Stimulated activated CD8-positive, alpha-beta memory T cell treated with anti-CD3 and anti-CD28 coated beads, Interleukin-7, amount 100 ng/mL, for 24 hours (primary cell): Measurements from ENCODE around the gene LAMB2.
A peak's percentile ranks its signal among the peaks of the same experiment; 100 is the strongest.

Experiments used
- DNase-seq: peaks from one replicate; pipeline ENCODE4 v3.0.0-alpha.2; 2020; ENCODE audit warnings: low read depth

The LAMB2 gene

DNA sequence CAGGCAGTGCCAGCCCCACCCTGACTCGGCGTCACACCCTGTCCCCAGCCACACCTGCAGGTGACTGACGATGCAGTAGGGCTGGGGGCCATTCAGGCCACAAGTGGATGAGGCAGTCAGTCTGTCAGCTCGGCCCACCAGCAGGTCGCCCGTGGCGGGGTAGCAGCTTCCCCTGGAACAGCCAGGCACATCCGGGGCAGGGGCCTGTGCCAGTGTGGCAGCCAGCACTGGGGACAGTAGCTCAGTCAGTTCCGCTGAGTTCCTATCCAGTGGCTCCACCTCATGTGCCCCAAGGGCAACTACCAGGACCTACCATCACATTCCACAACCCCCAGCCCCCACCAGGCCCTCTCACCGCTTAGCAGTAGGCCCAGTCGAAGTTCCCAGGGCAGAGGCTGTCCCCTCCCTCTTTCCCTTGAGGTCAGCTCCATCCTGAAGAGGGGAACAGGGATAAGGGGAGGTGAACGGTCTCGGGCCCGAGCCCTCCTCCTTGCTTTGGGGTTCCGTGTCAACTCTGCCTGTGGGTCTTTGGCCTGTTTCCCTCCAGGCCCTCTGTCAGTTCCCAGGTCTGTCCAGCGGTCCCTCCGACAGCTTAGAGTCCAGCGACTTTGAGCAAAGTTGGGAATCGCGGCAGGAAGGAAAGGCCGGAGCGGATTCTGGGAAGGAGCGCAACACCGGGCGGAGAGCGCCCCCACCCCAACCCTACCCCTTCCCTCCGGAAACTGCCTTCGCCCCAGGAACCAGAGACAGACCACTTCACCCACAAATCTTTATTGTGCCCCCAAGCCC, at the start of gene LAMB2:
LAMB2 (minus strand) TSS at position 614 of the 789 bp plus-strand sequence; CDS start at position 431, 183 bp downstream.
- no peak for DNase-seq

DNA sequence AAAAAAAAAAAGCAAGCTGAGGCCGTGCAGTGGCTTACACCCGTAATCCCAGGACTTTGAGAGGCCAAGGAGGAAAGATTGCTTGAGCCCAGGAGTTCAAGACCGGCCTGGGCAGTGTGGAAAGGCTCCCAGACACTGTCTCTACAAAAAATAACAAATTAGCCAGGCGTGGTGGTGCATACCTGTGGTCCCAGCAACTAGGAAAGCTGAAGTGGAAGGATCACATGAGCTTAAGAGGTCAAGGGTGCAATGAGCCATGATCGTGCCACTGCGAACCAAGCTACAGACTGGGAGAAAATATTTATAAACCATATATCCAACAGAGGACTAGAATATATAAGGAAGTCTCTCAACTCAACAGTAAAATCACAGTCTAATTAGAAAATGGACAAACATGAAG, 48.5 kb upstream of the LAMB2 start:
- DNase-seq = no peak

DNA sequence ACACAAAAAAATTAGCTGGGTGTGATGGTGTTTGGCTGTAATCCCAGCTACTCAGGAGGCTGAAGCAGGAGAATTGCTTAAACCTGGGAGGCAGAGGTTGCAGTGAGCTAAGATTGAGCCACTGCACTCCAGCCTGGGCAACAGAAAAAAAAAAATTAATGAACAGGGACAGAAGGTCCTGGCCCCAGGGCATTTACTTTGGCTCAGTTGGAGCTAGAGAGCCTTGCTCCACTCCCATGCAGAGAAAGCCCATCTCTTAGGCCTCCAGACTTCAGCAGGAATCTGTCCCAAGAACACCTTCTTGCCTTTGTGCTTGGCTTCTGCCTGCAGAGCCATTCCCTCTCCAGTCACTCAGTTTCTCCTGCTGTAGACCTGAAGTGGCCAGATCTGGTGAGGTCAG, 47.3 kb upstream of the LAMB2 start:
- no peak for DNase-seq

DNA sequence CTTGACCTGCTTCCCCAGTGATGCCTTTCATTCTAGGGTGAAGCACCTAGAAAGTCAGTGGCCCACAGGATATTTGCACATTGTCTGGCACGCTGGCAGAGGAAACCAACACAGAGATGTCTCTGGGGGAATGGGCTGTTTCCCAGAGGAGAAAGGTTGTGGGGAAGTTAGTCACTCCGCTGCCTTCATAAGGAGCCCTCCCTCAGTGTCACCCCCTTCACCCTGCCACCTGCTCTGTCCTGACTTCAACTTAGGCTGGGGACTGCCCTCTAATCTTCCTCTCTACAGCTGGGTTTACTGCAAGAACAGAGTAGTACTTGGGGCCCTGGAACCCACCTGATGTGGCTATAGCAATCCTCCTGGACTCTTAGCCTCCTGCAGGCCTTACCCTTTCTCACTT, 44.2 kb upstream of the LAMB2 start:
- DNase-seq = no peak

GRCh38 chr3:49175530-49175929, 42.7 kb upstream of the LAMB2 start:
- DNase-seq = no peak

DNA sequence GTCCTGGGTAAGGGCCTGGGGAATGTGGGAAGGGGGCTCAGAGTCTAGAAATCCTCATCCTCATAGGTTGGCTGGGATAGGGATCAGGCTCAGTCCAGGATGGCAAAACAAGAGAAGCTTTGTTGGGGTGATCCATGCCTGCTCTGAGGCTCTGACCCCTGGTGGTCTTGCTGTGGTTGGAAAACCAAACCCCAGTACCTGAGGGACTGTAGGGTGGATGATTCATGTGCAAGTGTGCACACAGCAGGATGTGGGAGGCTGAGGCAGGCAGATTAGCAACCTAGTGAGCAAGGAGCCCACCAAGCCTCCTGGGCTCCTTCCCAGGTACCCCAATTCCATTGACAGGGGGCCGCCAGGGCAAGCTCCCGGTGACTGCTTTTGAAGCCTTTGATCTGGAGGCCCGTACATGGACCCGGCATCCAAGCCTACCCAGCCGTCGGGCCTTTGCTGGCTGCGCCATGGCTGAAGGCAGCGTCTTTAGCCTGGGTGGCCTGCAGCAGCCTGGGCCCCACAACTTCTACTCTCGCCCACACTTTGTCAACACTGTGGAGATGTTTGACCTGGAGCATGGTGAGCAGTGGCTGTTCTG, 41.6 kb upstream of the LAMB2 start:
- DNase-seq = no peak

DNA sequence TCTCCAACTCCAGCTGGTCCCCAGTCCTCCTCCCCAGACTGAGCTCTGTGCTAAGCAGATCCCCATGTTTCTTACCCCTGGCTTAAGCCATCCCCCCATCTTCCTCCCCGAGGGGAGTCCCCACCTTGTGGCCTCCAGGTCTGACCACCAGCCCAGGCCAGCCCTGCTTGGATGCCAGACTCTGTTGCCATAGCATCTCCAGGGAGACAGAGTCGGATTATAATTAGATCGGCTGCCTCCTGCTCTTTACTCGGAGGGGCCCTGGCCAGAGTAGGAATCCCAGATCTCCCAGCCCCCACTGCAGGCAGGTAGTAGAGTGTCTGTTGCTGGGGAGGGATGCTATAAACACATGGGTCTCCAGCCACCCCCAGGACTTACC, 40.9 kb upstream of the LAMB2 start:
- DNase-seq = no peak

GRCh38 chr3:49173116-49173791, 40.4 kb upstream of the LAMB2 start:
- no peak for DNase-seq

DNA sequence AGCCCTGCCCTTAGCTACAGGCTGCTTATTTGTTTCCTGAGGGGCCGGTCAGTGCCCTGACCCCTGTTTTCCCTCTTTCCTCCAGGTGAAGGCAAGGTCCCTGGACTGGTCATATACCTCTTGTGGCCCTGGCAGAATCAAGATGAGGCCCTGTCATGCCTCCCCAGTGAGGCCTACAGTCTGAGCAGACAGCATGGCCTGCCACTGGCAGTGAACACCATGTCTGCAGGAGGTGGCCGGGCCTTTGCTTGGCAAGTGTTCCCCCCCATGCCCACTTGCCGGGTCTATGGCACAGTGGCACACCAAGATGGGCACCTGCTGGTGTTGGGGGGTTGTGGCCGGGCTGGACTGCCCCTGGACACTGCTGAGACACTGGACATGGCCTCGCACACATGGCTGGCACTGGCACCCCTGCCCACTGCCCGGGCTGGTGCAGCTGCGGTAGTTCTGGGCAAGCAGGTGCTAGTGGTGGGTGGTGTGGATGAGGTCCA, 39.7 kb upstream of the LAMB2 start:
- no peak for DNase-seq

DNA sequence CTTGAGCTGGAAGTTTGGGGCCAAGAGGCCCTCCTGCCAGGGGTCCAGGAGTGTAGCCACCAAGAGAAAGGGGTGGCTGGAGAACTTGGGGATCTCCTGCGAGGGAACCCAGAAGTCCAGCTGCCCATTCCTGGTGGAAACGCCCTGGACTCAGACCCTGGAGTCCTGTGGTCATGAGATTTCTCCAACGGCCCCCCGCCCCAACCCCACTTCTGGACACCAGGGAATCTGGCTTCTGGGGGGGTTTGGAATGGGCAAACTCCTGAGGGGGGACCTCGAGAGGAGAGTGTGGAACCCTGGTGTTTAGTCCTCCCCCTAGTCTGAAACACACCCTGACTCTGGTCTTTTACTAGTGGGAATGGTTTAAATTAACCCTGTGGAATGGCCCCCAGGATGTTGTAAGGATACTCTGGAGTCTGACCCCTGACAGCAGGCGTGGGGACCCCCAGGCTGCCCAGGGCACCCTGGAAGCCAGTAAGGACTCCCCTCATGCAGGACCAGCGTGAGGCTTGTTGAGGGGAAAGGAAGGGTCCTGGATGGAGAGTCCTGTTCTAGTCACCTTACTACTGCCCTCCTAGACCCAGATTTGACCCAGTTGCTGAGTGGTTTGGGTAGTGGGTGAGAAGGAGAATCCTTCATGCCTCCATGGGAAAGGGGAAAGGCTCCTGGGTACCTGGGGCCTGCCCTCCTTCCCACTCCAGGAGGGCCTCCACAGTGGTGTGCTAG, 39.1 kb upstream of the LAMB2 start:
- no peak for DNase-seq

- peak; percentile 70 for DNase-seq
Observed at GRCh38 chr3:49171119-49171774, 38.4 kb upstream of the LAMB2 start, which contains the start of gene KLHDC8B. TSS of gene KLHDC8B (plus strand) at chr3:49171598. CDS start at chr3:49172770, 1,172 bp downstream.

DNA sequence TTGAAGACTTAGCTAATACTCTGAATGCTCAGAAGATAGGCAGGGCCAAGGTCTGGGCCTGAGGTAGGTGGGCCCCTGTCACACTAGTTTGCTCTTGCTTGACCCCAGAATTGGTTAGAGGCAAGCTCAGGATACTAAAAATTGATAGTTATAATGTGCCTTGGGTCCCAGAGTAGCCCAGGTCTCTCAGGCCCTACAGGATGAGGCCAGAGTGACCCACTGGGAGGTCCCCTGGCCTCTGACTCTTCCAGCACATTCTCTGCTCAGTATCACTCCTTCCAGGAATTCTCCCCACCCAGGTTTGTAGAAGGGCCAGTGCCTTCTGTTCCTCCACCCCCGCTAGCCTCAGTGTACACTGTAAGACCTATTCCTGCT, 37.9 kb upstream of the LAMB2 start:
- DNase-seq = no peak

GRCh38 chr3:49166752-49167556, 34.1 kb upstream of the LAMB2 start:
- no peak for DNase-seq

DNA sequence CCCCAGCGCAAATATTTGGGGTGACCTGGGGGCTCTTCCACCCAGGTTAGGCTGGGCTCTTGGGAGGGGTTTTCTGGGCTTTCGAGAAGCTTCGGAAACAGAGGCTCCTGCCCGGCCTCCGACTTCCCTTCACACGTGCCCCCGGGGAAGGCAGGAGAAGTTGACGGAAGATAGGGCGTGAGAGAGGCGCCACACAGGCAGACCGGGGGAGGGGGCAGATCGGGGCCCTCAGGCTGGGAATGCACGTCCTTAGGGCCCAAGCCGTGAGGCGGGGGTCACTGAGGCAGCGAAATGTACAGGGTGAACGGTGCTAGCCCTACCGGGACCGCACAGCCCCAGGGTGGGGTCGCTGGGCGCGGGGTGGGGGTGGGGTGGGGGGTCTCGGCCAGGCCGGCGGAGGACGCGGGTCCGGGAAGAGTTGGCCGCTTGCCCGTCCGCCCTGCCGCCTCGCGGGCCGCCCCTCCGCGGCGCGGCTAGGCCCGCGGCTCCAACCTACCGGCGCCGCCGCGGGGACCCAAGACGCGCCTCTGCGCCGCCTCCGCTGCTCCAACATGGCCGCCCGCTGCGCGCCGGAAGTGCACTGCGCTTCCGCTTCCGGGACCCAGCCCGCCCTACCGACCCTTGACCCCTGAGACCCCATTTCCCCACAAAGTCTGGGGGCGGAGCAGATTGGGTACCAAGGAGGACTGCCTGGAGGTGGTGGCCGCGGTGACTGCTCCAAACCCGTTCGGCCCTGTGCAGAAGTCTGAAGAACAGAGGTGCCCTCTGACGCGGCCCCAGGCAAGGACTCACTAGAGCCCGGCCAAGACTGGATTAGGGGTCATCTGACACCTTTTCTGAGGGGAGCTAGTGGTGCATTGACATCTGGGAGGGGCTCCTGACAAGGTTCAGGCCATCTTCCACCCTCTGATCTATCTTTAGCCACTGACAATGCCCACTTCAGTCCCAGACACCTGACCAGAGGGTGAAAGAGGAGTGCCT, 33.2 kb upstream of the LAMB2 start, which contains the start of gene CCDC71:
CCDC71 (minus strand) TSS at position 561 of the 981 bp plus-strand sequence. CDS start 2,123 bp downstream, outside the sequence.
- DNase-seq = peak; percentile 48

DNA sequence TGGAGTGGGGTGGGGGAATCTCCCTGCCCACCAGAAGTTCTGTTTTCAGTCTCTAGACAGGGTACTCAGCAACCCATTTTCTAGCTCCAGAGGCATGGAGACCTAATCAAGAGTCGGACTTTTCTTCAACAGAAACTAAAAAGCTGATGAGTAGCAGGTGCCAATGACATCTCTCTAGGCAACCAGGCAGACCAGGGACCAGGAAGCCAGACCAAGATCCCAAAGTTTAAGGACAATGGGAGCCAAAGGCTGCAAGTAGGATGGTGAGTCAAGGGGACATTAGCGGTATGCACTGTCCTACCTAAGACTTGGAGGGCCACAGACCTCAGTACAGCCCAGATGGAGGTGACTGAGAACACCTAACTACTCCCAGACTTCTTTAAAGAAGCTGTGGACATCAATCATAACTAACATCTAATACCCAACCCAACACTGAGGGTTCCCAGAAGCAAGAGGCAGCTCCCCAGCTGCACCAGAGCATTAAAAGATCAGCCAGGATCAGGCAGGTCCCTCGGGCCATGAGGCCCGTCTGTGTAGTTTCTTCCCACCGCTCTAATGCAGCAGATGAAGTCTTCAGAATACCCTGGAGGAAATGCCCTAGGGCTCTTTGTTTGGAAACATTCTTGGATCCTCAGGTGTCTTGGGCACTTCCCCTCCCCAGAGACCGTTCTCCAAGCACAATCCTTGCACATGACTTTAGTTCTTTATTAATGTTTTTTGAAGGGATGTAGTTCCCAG, 32.3 kb upstream of the LAMB2 start:
- no peak for DNase-seq

DNA sequence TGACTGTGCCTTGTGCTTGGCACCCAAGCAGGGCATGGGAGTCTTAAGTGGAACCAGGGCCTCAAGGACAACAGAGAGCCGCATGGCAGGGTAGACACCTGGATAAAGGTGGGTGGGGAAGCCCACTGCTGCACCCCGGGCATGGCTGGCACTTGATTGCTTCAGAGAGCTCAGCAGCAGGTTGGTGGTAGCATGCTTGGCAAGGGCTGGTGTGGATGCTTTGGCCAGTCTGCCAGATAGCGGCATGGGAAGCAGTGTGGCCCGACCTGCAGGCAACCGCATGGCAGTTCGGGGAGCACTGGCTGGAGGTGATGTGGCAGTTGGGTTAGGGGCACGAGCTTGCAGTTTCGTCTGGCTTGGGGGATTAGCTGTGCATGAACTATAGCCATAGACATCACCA, 30.8 kb upstream of the LAMB2 start:
- DNase-seq = no peak

GRCh38 chr3:49162751-49163419, 30.0 kb upstream of the LAMB2 start:
- no peak for DNase-seq

GRCh38 chr3:49161808-49162530, 29.1 kb upstream of the LAMB2 start:
- no peak for DNase-seq
